Tibial artery (tissue), 4 donors: Measurements from ENCODE around the gene SNRNP27.

Source experiments
- DNase-seq, 2 donors: peaks; one replicate each; pipeline ENCODE4 v3.0.0-alpha.2; 2019
- H3K27ac ChIP-seq, 2 donors: fragments of 200-600 bp; sonication (generic) in 1 of 2; 1 replicate in 1 of 2; 2 replicates in 1 of 2; pipeline ENCODE4 v1.5.1; 2018 to 2019; ENCODE audit warnings: mild to moderate bottlenecking in 1 of 2
- H3K27me3 ChIP-seq, 2 donors: fragments of 200-600 bp; sonication (generic) in 1 of 2; one replicate each; pipeline versions ENCODE4 v1.5.1 to v1.6.0; 2016 to 2019
- H3K36me3 ChIP-seq, 3 donors: fragments of 200-600 bp; sonication (generic) in 2 of 3; one replicate each; pipeline ENCODE4 v1.5.1; 2016 to 2019; ENCODE audit warnings: mild to moderate bottlenecking in 2 of 3
- H3K4me1 ChIP-seq, 4 donors: fragments of 200-600 bp; sonication (generic) in 2 of 4; 1 replicate in 3 of 4; 2 replicates in 1 of 4; pipeline ENCODE4 v1.5.1; 2016 to 2019
- H3K4me3 ChIP-seq, 2 donors: fragments of 200-600 bp; sonication (generic) in 1 of 2; 1 replicate in 1 of 2; 2 replicates in 1 of 2; pipeline ENCODE4 v1.5.1; 2018 to 2019; ENCODE audit warnings: mild to moderate bottlenecking in 2 of 2
- H3K9me3 ChIP-seq, 3 donors: fragments of 200-600 bp; sonication (generic) in 1 of 3; one replicate each; pipeline ENCODE4 v1.5.1; 2016 to 2019
- CTCF ChIP-seq, 2 experiments: fragments of 200-600 bp in 1 of 2; fragments of 450-650 bp in 1 of 2; IDR thresholded peaks; one replicate each; pipeline ENCODE4 v1.5.1; 2017 to 2019; ENCODE audit warnings: antibody characterized with exemption in 2 of 2, mild to moderate bottlenecking in 1 of 2, moderate library complexity in 1 of 2
- intact Hi-C: fragments of 100-400 bp; cut with DNase I; formaldehyde crosslinking; loops from one replicate; pipeline ENCODE4 v1.15.0; 2023; ENCODE audit warnings: low total_unique reads

Gene SNRNP27

GRCh38 chr2:69902213-69902922 lies 8.6 kb downstream of the SNRNP27 start:
- no peak for DNase-seq
- Histone ChIP-seq H3K27ac (no peak overlapping the region), H3K4me1 (peaks cover 0 to 7% (median 2%) of the 10 kb centered on the region in 4 donors), H3K9me3 (no peaks in the 10 kb centered on the region), H3K27me3 (no peaks in the 10 kb centered on the region), H3K36me3 (peaks cover 60 to 98% (median 72%) of the 10 kb centered on the region in 3 donors), H3K4me3 (no peak overlapping the region)
- intact Hi-C loops = no loop called here
- no peak for TF ChIP-seq CTCF (IDR thresholded peaks at IDR 0.05)

- no peak overlapping the region for H3K4me3 ChIP-seq
- intact Hi-C loops = no loop called here
- H3K27me3 ChIP-seq = no peaks in the 10 kb centered on the region
- DNase-seq = no peak
- H3K4me1 ChIP-seq = peaks cover 0 to 2% (median 0%) of the 10 kb centered on the region in 4 donors
- no peak for TF ChIP-seq CTCF (IDR thresholded peaks at IDR 0.05)
- no peak overlapping the region for H3K27ac ChIP-seq
- peaks cover 54 to 88% (median 61%) of the 10 kb centered on the region in 3 donors for H3K36me3 ChIP-seq
- no peaks in the 10 kb centered on the region for H3K9me3 ChIP-seq
Observed at GRCh38 chr2:69907216-69907615, 13.5 kb downstream of the SNRNP27 start.

- H3K9me3 ChIP-seq = no peaks in the 10 kb centered on the region
- H3K4me1 ChIP-seq = peaks cover 0 to 21% (median 13%) of the 10 kb centered on the region in 4 donors
- H3K27ac ChIP-seq = peak overlapping the region; percentile 42 to 88
- TF ChIP-seq CTCF (IDR thresholded peaks at IDR 0.05) = peak; percentile 64 to 68
- intact Hi-C loops = loop anchor here (5.0 to 10.0 kb wide), 2 partner anchors 333 to 390 kb away; partner anchors contain the start of genes FAM136A and TIA1
- no peaks in the 10 kb centered on the region for H3K27me3 ChIP-seq
- H3K36me3 ChIP-seq = peaks cover 22 to 41% (median 31%) of the 10 kb centered on the region in 3 donors
- no peak overlapping the region for H3K4me3 ChIP-seq
- no peak for DNase-seq
Observed at GRCh38 chr2:69911985-69912563, 18.3 kb downstream of the SNRNP27 start.

- peaks cover 2 to 21% (median 11%) of the 10 kb centered on the region in 3 donors for H3K36me3 ChIP-seq
- DNase-seq = peak; percentile 100
Observed at GRCh38 chr2:69914164-69914949, 20.6 kb downstream of the SNRNP27 start.

More at GRCh38 chr2:69914164-69914949, 20.6 kb downstream of the SNRNP27 start:
- peak in 1 of 2 experiments; percentile 6 for TF ChIP-seq CTCF (IDR thresholded peaks at IDR 0.05)
- intact Hi-C loops = loop anchor here (2.0 to 10.0 kb wide), 3 partner anchors 156 to 388 kb away; partner anchors contain the start of genes FAM136A and TIA1
- Histone ChIP-seq H3K4me3 (peak overlapping the region; percentile 84 to 95), H3K27me3 (no peaks in the 10 kb centered on the region), H3K9me3 (no peaks in the 10 kb centered on the region), H3K4me1 (peaks cover 0 to 36% (median 21%) of the 10 kb centered on the region in 4 donors), H3K27ac (peak overlapping the region; percentile 80 to 88)
